ENCODE results near the gene ACIN1. TPM values are rescaled to one million over a fixed set of nuclear protein-coding genes. Genes with fewer than 3 reads are reported as not detected.

Gene ACIN1
- total RNA-seq, 2 experiments from 2014 or later, result 282 to 288 TPM

- DNase-seq (peak; percentile 74 to 94 (median 86)), ATAC-seq (ENCODE audit: poor library complexity) (peak; percentile 73)
- Mint-ChIP-seq H3K9me3 (no peaks in the 10 kb centered on the region), H3K4me1 (ENCODE audit: low read depth) (peaks cover 18% of the 10 kb centered on the region), H3K36me3 (ENCODE audit: low read depth) (peaks cover 54% of the 10 kb centered on the region), H3K27me3 (no peaks in the 10 kb centered on the region), H3K4me3 (peak overlapping the region; percentile 90), H3K27ac (peak overlapping the region; percentile 63)
- H3K9me3 ChIP-seq (ENCODE audit: control insufficient read depth in 1 of 2, insufficient read depth in 1 of 2, low read length in 2 of 2), result no peaks in the 10 kb centered on the region
- H3K4me1 ChIP-seq (ENCODE audit: insufficient read depth, low read length), result peaks cover 24% of the 10 kb centered on the region
- ChIA-PET CTCF (interaction anchor here (0.5 to 4.8 kb wide), 26 partner anchors 9 to 1113 kb away, joined by 3 to 136 read pairs (median 5); partner anchors contain the start of genes ACIN1, AJUBA, C14orf119 and PRMT5), POLR2A (interaction anchor here (0.6 to 2.5 kb wide), 19 partner anchors 10 to 488 kb away, joined by 3 to 42 read pairs (median 4); partner anchors contain the start of genes ACIN1, AJUBA, C14orf119 and HAUS4)
- H3K27me3 ChIP-seq (ENCODE audit: control insufficient read depth in 1 of 2, insufficient read depth in 2 of 2, low read length in 2 of 2), result no peaks in the 10 kb centered on the region
- H3K4me3 ChIP-seq (ENCODE audit: low read length), result peak overlapping the region; percentile 75
- no peak overlapping the region for H3K27ac ChIP-seq (ENCODE audit: low read depth in 1 of 2, low read length in 2 of 2)
- H3K36me3 ChIP-seq (ENCODE audit: insufficient read depth, low read length), result peaks cover 37% of the 10 kb centered on the region
- intact Hi-C loops (cut with DNase I, micrococcal nuclease), result loop anchor here (1.0 to 5.0 kb wide), 4 partner anchors 23 to 486 kb away; partner anchors contain the start of gene PSMB5 (in 1 of the 2)
- TF ChIP-seq, protein P1, sequence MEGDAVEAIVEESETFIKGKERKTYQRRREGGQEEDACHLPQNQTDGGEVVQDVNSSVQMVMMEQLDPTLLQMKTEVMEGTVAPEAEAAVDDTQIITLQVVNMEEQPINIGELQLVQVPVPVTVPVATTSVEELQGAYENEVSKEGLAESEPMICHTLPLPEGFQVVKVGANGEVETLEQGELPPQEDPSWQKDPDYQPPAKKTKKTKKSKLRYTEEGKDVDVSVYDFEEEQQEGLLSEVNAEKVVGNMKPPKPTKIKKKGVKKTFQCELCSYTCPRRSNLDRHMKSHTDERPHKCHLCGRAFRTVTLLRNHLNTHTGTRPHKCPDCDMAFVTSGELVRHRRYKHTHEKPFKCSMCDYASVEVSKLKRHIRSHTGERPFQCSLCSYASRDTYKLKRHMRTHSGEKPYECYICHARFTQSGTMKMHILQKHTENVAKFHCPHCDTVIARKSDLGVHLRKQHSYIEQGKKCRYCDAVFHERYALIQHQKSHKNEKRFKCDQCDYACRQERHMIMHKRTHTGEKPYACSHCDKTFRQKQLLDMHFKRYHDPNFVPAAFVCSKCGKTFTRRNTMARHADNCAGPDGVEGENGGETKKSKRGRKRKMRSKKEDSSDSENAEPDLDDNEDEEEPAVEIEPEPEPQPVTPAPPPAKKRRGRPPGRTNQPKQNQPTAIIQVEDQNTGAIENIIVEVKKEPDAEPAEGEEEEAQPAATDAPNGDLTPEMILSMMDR (IDR thresholded peaks at IDR 0.05), result peak; percentile 91
Observed at GRCh38 chr14:23057757-23058653, 36.9 kb downstream of the ACIN1 start.

- Histone ChIP-seq H3K9me3 (ENCODE audit: control insufficient read depth in 1 of 2, insufficient read depth in 1 of 2, low read length in 2 of 2) (no peaks in the 10 kb centered on the region), H3K27ac (ENCODE audit: low read depth in 1 of 2, low read length in 2 of 2) (no peak within 1 kb of the TSS), H3K36me3 (ENCODE audit: insufficient read depth, low read length) (peaks cover 29% of the 10 kb centered on the region), H3K4me3 (ENCODE audit: low read length) (peak within 1 kb of the TSS; percentile 75), H3K4me1 (ENCODE audit: insufficient read depth, low read length) (peaks cover 24% of the 10 kb centered on the region), H3K27me3 (ENCODE audit: control insufficient read depth in 1 of 2, insufficient read depth in 2 of 2, low read length in 2 of 2) (no peaks in the 10 kb centered on the region)
- intact Hi-C loops (cut with DNase I, micrococcal nuclease), result loop anchor here (1.0 to 5.0 kb wide), 4 partner anchors 22 to 485 kb away; partner anchors contain the start of gene PSMB5 (in 1 of the 2)
- ChIA-PET CTCF (interaction anchor here (0.5 to 4.8 kb wide), 26 partner anchors 10 to 1114 kb away, joined by 3 to 136 read pairs (median 5); partner anchors contain the start of genes ACIN1, AJUBA, C14orf119 and PRMT5), POLR2A (interaction anchor here (0.7 to 2.5 kb wide), 19 partner anchors 11 to 487 kb away, joined by 3 to 42 read pairs (median 4); partner anchors contain the start of genes ACIN1, AJUBA, C14orf119 and HAUS4)
- H3K4me1 Mint-ChIP-seq (ENCODE audit: low read depth), result peaks cover 18% of the 10 kb centered on the region
- H3K27ac Mint-ChIP-seq, result peak within 1 kb of the TSS; percentile 63
- no peaks in the 10 kb centered on the region for H3K27me3 Mint-ChIP-seq
- H3K9me3 Mint-ChIP-seq, result no peaks in the 10 kb centered on the region
- TF ChIP-seq, protein P1 (IDR thresholded peaks at IDR 0.05), result no peak
- DNase-seq, result peak; percentile 42 to 87 (median 64)
- H3K36me3 Mint-ChIP-seq (ENCODE audit: low read depth), result peaks cover 46% of the 10 kb centered on the region
- peak within 1 kb of the TSS; percentile 97 for H3K4me3 Mint-ChIP-seq
- peak; percentile 62 for ATAC-seq (ENCODE audit: poor library complexity)
Observed at GRCh38 chr14:23056956-23057756, 37.8 kb downstream of the ACIN1 start, which contains the start of gene CDH24. CDH24 (minus strand) TSS chr14:23057520; CDS start chr14:23055733, 1,787 bp downstream.
